ENCODE measurements around the gene NUP93.
"Not testable (repeated sequence)": the region's sequence is repeated elsewhere in the genome, so short reads cannot be mapped to it uniquely, and the experiment has no call there.

NUP93 gene

DNA sequence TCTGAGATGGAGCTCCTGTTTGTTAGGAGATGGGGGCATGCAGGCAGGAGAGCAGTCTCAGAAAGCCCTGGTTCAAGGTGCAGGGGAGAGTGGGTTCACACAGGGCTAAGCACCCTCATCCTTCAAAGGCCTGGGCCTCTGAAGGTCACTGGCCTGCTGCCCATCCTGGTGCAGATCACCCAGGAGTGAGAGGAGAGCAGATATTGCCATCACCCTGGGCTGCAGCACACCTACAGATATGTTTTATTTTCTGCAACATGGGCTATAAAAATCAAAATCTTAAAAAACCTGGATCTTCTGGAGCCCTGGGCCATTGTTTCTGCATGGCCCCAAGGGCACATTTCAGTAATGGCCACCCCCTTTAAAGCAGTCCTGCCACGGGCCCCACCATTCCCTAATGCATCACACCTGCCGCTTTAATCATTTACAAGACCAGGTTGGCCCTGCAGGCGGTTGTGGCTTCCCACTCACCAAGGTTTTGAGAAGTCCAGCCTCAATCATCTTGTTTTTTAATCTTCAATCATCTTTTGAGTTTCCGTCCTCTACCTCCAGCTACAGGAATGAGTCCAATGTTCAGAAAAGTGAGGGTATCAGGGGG, 20.4 kb upstream of the NUP93 start:
- no peak for DNase-seq

DNA sequence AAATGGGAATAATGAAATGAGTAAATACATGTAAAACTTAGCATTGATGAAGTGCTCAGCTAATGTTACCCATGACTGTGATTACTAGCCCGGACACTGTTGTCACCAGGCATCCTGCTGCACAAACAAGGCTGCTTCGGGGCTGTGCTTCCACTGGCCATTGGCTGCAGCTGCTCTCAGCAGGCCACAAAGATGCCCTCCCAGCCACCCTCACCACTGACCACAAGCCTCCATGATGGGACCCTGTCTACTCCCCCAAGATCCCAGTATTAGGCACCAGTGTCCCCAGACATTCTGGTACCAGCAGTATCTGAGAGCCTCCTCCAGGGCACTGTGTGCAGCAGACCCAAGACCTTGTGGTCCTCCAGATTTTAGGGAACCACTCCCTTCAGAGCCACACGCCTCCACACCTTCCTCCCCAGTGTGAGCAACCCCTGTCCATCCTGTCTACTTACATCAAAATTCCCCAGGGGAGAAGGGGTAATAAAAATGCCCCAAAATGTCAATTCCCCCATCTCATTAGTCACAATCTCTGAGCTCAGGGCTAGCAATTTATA, 19.7 kb upstream of the NUP93 start:
- DNase-seq, result no peak

DNA sequence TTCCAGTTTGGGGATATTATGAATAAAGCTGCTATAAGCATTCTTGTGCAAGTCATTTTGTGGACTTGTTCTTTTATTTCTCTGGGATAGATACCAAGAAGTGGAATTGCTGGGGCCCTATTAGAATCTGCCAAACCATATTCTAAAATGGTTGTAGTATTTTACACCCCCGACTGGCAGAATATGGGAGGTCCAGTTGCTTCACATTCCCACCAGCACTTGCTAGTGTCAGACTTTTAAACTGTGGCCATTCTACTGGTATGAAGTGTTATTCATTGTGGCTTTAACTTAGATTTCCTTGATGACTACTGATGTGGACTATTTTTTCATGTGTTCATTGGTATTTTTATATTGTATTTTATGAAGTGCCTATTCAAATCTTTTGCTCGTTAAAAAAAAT, 18.1 kb upstream of the NUP93 start:
- no peak for DNase-seq

DNA sequence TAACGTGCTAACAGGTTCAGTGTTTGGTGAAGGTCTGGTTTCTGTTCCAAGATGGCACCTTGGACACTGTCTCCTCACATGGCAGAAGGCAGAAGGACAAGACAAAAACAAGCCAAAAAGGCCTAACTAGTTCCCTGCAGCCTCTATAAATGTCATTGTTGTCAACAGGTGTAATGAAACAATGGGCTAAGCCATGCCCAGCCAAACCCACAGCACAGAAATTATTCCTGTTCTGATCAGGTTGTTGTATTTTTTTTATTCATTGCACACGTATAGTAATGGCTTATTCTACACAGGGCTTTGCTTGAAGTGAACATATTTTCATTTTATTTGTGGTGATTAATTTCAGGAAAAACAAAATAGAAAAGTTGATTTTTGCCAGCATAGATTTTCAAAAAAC, 16.1 kb upstream of the NUP93 start:
- DNase-seq, result no peak

DNA sequence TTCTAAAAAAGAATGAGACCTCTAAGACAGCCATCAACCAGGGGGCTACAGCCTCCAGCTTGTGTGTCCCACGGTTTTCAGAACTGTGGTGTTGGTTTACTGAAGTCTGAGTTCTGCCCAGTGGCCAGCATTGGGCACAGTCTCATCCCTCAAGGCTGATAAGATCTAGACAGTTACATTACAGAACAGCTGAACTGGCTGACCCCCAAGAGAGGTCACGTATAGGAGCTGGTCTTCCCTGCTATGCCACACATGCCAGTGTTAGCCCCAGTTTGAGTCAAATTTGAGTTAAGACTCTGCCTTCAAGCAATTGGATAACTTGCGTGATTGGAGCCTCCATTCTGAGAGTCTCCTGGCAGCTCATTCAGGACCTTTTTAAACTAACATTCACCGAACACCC, 14.8 kb upstream of the NUP93 start:
- DNase-seq, result no peak

DNA sequence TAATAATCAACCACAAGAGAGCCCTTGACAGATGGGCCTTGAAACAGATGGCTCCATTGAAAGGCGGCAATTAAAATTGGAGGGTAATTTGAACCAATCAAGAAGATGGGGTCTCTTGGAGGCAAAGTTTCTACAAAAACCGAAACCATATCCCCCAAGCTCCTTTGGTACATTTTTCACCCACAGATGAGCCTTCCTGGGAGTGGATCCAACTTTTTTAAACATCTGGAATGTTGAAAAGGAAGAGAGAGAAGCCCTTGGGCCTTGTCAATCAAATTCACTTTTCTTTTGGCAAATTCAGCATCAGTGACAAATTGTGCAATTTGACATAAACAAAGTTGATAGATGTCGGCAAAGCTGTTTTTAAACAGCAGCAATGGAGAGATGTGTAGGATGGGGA, 13.2 kb upstream of the NUP93 start:
- no peak for DNase-seq

DNA sequence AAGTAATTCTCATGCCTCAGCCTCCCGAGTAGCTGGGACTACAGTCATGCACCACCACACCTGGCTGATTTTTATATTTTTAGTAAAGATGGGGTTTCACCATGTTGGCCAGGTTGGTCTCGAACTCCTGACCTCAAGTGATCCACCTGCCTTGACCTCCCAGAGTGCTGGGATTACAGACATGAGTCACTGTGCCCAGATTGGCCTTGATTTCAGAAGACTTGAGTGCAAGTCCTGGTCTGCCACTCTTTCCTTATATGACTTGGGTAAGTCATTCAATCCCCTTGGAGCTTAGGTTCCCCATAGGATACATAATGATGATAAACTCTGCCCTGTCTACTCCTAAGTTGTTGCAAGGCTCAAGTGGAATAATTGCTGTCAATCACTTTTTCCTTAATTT, 12.4 kb upstream of the NUP93 start:
- not testable (repeated sequence) for DNase-seq

DNA sequence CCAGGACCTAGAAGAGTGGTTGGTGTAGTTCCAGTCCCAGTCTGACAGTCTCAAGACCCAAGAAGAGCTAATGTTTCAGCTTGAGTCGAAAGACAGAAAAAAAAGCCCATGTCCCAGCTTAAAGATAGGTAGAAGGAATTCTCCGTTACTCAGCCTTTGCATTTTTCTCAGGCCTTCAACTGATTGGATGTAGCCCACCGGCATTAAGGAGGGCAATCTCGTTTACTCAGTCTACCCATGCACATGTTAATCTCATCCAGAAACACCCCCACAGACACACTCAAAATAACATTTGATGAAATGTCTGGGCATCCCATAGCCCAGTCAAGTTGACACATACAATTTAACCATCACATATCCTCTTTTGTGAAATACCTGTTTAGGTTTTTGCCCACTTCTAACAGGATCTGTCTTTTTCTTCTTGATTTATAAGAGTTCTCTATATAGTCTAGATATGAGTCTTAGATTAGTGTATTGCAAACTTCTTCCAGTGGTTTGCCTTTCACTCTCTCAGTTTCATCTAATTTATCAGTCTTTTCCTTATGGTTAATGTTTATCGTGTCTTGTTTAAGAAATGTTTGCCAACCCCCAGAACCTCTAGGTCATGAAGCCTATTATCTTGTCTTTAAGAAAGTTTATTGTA, 7.6 kb upstream of the NUP93 start:
- no peak for DNase-seq

DNA sequence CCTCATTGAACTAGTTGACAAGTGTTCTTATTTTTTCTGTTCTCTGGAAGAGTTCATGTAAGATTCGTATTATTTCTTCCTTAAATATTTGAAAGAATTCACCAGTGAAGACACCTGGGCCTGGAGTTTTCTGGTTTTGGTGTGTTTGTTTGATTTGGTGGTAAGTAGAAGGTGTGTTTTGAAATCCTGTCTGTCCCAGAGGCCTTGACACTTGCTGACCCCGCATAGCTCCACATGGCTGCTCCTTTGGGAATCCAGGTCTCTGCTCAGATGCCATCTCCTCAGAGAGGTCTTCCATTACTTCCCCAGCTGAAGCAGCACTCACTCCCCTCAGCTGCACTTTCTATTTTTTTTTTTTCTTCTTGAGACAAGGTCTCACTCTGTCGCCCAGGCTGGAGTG, 5.7 kb upstream of the NUP93 start:
- DNase-seq, result no peak

DNA sequence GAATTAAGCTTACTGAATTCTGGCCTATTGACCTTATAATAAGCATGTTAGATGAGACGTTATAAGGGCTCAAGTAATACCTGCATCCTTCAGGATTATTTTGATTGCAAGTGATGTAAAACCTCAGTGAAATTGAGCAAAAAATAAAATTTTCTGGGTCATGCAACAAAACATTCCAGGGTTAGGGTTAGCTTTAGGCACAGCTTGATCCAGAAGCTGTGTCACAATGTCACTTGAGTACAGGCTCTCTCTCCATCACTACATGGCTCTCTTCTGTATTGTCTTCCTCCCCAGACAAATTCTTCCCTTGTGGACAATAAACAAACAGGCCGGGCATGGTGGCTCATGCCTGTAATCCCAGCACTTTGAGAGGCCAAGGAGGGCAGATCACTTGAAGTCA, 3.6 kb upstream of the NUP93 start:
- DNase-seq, result no peak

DNA sequence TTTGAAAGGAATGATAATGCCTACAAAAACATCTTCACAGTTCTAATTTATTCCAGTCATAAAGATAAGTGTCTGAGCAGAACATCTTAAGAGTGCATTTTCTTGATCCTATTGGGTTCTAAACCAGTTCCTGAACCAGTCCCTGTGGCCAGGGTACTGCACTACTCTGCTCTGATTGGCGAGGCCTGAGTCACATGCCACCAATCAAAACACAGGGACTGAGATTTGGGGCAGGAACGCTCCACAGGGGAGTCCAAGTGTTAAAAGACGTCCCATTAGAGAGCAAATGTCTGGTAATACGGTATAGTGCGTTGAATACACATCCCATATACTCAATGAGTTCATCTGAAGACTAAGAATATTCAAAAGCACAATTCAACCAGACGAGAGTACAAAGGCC, 3.0 kb upstream of the NUP93 start:
- DNase-seq, result no peak

DNA sequence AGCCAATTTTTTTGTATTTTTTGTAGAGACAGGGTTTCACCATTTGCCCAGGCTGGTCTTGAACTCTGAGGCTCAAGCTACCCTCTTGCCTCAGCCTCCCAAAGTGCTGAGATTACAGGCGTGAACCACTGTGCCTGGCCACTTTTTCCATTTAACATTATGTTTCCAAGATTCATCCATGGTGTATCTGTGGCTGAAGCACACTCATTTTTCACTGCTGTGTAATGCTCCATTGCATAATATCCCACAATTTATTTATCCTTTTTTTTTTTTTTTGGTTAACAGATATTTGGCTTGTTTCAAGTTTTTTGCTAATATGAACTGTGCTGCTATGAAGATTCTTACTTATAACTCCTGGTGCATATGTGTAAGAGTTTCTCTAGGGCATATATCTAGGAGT, 1.9 kb upstream of the NUP93 start:
- no peak for DNase-seq

DNA sequence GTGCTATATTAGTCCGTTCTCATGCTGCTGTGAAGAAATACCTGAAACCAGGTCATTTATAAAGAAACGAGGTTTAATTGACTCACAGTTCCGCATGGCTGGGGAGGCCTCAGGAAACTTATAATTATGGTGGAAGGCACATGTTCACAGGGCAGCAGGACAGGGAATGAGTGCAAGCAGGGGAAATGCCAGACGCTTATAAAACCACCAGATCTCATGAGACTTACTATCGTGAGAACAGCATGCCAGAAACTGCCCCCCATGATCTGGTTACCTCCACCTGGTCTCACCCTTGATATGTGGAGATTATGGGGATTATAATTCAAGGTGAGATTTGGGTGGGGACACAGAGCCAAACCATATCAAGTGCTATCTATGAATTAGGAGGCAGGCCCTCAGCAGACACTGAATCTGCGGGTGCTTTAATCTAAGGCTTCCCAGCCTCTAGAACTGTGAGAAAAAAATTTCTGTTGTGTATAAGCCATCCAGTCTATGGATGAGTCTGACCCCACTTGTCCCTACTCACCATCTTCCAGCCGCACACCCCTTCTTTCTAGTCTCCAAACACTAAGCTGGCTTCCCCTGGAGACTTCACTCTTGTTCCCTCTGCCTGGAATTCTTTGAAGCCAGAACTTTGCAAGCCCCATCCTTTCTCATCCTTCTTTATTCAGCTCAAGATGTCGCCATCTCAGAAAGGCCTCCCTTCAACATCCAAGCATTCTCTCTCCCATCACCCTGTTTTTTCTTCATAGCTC, 772 bp upstream of the NUP93 start:
- DNase-seq, result no peak

DNA sequence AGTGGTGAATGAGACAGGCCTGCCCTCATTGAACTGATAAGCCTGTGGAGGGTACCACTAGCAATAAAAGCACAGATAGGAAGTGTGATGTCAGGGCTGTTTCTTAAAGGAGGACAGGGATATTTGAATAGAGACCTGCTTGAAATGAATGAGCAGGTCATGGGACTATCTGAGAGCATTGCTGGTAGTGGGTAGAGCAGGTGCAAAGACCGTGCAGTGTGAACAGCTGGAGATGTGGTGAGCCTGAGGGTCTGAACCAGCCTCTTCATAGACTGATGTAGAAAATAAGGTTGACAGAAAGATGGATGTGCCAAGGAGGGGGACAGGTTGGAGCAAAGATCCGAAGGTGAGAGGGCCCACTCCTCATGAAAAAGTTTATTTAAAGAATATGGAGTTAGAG, 2.4 kb downstream of the NUP93 start:
- no peak for DNase-seq

DNA sequence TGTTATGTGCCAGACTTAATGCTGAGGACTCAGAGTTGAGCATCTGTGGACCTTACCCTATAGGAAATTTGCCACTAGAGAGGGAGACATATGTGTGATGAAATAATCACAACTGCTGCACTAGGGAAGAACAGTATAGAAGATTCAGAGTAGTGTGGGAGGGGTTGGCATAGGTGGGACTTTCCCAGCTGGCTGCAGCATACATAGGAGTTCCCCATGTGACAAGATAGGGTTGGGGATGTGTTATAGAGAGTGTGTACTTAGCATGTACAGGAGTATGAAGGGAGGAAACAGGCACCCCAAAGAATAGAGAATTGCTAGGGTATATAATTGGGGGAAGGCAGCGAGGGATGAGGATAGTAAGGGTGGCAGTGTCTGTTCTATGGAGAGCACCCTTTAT, 2.9 kb downstream of the NUP93 start:
- DNase-seq, result peak; percentile 16 to 47

DNA sequence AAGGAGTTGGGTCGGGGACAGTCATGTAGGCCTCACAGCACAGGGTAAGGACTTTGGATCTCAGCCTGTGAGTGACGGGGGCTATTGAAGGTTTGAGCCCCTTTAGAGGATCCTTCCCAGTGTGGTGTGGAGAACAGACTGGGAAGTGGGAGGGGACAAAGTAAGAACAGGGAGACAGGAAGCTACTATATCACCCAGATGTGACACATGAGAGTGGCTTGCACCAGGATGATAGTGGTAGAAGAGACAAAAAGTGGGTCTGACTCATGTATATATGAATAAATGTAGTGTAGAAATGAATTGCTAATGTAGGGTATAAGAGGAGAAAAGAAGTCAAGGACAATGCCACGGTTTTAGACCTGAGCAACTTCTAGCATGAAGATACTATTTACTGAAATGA, 4.5 kb downstream of the NUP93 start:
- no peak for DNase-seq

DNA sequence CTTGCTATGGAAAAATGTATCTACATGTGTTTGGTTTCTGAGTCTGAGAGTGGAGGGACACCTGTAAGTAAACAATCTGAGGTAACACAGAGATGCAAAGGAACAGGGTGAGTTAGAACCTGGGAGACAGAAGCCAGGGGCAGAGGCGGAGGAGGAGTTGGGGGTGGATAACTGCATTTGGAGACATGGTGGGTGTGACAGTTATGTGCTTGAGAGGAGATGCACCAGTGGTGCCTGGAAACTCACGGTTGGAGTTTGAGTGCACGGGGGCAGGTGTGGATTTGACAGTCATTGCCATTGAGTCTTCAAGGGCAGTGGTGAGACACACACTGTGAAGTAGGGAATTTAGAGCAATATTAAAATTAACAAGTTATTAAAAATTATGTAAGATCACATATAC, 6.5 kb downstream of the NUP93 start:
- DNase-seq, result no peak

DNA sequence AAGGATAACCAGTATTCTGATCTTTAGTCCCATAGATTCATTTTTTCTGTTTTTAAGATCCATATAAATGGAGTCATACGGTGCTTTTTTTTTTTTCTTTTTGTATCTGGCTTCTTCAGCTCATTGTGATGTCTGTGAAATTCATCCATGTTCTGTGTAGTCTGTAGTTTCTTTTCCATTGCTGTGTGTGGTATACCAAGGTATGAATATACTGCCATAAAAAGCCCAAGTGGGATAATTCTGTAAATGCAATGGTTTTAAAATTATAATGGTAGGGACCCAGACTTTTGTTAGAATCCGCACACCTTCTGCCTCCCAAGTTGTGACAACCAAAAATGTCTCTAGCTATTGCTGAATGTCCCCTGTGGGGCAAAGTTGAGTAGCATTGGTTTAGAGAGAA, 7.6 kb downstream of the NUP93 start:
- no peak for DNase-seq

DNA sequence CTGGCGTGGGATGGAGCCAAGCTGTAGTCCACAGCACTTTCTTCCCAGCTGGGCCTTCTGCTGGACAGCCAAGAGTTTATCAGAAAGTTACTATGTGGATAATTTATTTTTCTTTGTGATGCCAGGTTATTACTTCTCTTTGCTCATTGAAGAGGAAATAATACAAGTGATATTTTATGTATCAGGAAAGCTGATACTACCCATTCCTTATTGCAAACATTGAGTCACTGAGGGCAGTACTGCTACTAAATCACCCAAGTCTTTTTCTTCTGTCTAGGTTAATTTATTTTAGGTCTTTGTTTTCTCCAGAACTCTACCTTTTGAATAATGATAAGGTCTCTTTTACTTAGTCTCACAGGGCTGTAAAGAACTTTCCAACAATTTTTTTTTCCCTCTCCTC, 8.3 kb downstream of the NUP93 start:
- no peak for DNase-seq

DNA sequence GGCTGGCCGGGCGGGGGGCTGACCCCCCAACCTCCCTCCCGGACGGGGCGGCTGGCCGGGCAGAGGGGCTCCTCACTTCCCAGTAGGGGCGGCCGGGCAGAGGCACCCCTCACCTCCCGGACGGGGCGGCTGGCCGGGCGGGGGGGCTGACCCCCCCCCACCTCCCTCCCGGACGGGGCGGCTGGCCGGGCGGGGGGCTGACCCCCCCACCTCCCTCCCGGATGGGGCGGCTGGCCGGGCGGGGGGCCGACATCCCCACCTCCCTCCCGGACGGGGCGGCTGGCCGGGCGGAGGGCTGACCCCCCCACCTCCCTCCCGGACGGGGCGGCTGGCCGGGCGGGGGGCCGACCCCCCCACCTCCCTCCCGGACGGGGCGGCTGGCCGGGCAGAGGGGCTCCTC, 9.4 kb downstream of the NUP93 start:
- DNase-seq, result not testable (repeated sequence)

DNA sequence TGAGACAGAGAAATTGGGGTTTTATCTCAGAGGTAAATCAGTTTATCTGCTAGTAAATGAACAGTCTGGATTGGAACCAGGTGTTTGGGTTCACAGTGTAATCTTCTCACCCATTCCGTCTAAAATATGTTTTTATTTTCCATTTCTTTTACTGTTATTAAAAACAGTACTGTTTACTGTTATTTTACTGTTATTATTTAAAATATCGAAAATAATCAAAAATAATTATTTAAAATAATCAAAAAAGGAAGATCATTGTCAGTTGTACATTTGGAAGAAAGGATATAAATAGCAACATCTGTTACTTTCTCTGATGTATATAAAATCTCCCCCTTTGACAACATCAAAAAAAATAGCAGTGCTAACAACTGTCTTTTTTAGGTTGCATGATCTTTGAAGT, 11.5 kb downstream of the NUP93 start:
- no peak for DNase-seq

DNA sequence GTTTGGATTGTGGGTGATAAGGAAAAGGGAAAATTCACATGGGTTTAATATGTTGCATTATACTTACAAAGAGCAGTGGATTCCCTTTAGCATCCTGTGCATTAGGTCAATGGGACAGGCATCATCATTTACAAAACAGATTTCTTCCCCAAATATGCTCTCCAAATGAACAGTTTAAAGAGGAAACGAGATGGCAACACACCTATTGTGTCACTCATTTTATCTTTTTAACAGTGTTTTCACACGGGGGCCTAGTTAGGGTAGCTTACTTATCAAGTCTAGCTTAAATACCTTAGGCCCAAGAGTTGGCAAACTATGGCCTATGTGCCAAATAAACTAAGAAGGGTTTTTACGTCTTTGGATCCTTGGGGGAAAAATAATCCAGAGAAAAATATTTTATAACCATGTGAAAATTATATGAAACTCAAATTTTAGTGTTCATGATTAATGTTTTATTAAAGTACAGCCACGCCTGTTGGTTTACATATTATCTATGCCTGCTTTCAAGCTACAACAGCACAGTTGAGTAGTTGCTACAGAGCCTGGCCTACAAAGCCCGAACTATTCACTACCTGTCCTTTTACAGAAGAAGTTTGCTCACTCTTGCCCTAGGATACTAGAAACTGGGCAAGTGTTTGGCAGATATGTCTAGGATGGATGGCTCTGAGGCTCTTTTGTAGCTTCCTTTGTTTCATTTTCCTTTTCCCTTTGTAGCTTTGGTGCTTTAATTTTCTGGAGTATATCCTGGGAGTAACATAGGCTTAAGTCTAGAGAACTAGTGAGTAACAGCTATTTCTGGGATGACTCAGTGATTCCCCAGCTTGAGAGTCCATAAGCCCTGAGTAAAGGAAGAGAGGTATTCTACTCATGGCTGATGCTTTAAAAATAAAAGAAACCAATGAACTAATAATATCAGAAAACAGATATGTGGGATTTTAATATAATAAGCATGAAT, 12.4 kb downstream of the NUP93 start:
- DNase-seq, result no peak

DNA sequence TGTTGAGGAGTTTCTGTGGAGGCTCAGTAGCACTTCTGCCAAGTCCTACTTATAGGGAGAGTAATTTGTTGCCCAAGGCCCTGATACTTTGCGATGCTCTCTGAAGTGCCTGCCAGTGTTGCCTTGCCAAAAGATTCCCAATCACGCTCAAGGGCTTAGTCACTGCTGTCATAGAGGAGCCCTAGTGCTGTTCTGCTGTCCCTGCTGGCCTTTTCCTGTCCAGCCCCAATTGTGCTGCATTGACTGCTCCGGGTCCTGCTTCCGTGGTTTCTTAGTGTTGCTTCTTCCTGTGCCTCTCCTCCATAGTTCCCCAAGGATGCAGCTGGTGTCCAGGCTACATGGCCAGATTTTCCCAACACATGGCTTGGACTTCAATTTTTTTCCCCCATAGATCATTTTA, 13.9 kb downstream of the NUP93 start:
- DNase-seq, result no peak
